HepG2 (cell line): Measurements from ENCODE around the gene NFASC. TPM values are rescaled to one million over a fixed set of nuclear protein-coding genes. Genes with fewer than 3 reads are reported as not detected.

Experiments used
- ATAC-seq: fragments of 200-7000 bp; cut with Tn5 transposase; 3 replicates; pipeline ENCODE4 v1.9.1; 2020; ENCODE audit warnings: mild to moderate bottlenecking, moderate library complexity
- BruUV-seq: library from RNA; stranded (reverse); fragments of 400-500 nt; replicated peaks from 2 replicates; lab custom pipeline; 2021; lab: Mats Ljungman, UMichigan
- CTCF ChIA-PET: fragments of 300-600 bp; formaldehyde crosslinking; extraction: SDS; loops from one replicate; lab custom pipeline; 2021; ENCODE audit warnings: low total read pairs, inconsistent platforms, low intra/inter-chr PET ratio; lab: Yijun Ruan, JAX
- POLR2A ChIA-PET: fragments of 350-600 bp; sonication (Branson Sonifier 250); formaldehyde crosslinking; loops from one replicate; lab custom pipeline; 2020; ENCODE audit warnings: antibody characterized with exemption, inconsistent platforms; lab: Yijun Ruan, JAX
- DNase-seq: peaks from one replicate; pipeline ENCODE4 v3.0.0-alpha.2; 2015; ENCODE audit warnings: low spot score
- FAIRE-seq: peaks from 3 replicates; lab custom pipeline; 2011; peaks lifted over from hg19 to GRCh38; lab: Jason Lieb, UNC
- H2AFZ ChIP-seq: one replicate; pipeline ENCODE4 v1.6.1; 2011; ENCODE audit warnings: low read length, inconsistent platforms
- H3K27ac ChIP-seq: fragments of 300-600 bp; 3 replicates; pipeline ENCODE4 v1.8.0; 2011; ENCODE audit warnings: mixed run types, mild to moderate bottlenecking, mixed read lengths, low read length, inconsistent platforms; ENCODE audit not compliant: insufficient read depth; ENCODE audit errors: extremely low read length
- H3K27me3 ChIP-seq, 2 experiments: fragments of 200-600 bp in 1 of 2; 2 replicates in 1 of 2; 3 replicates in 1 of 2; pipeline versions ENCODE4 v1.6.0 to v1.8.0; 2011; ENCODE audit warnings: low read length in 2 of 2, mild to moderate bottlenecking in 2 of 2, moderate library complexity in 2 of 2, inconsistent platforms in 1 of 2; ENCODE audit not compliant: insufficient read depth in 2 of 2, control insufficient read depth in 1 of 2
- H3K36me3 ChIP-seq, 2 experiments: fragments of 200-600 bp in 1 of 2; replicated peaks in 1 of 2; 2 replicates in 1 of 2; 3 replicates in 1 of 2; pipeline versions ENCODE4 v1.5.1 to v1.8.0; 2011; ENCODE audit warnings: low read length in 2 of 2, inconsistent platforms in 1 of 2; ENCODE audit not compliant: insufficient read depth in 2 of 2, control insufficient read depth in 1 of 2
- H3K4me1 ChIP-seq: 2 replicates; pipeline ENCODE4 v1.5.1; 2012; ENCODE audit warnings: low read length, inconsistent platforms; ENCODE audit not compliant: insufficient read depth
- H3K4me2 ChIP-seq: 2 replicates; pipeline ENCODE4 v1.6.0; 2011; ENCODE audit warnings: low read depth, low read length, inconsistent platforms
- H3K4me3 ChIP-seq, 3 experiments: fragments of 200-600 bp in 1 of 3; sonication (generic), shearing (Covaris generic) in 1 of 3; replicated peaks in 1 of 3; 2 replicates each; pipeline ENCODE4 v1.5.1; 2011 to 2016; ENCODE audit warnings: low read length in 3 of 3, inconsistent platforms in 2 of 3, low read depth in 2 of 3, mild to moderate bottlenecking in 2 of 3, control low read depth in 1 of 3, mixed read lengths in 1 of 3; ENCODE audit not compliant: insufficient read depth in 1 of 3
- H3K79me2 ChIP-seq: one replicate; pipeline ENCODE4 v1.6.1; 2011; ENCODE audit warnings: low read length, inconsistent platforms; ENCODE audit not compliant: insufficient read depth
- H3K9ac ChIP-seq: 2 replicates; pipeline ENCODE4 v1.6.0; 2011; ENCODE audit warnings: mild to moderate bottlenecking, low read depth, low read length, inconsistent platforms; ENCODE audit not compliant: insufficient read depth
- H3K9me3 ChIP-seq: 2 replicates; pipeline ENCODE4 v1.5.1; 2012; ENCODE audit warnings: mild to moderate bottlenecking, low read length
- H4K20me1 ChIP-seq: 2 replicates; pipeline ENCODE4 v1.6.0; 2011; ENCODE audit warnings: inconsistent platforms, mild to moderate bottlenecking, low read length, moderate library complexity; ENCODE audit not compliant: insufficient read depth
- BRD4 ChIP-seq: sonication (generic); formaldehyde crosslinking; IDR thresholded peaks from 2 replicates; pipeline ENCODE4 v1.4.0; 2020; ENCODE audit warnings: missing genetic modification reagents
- KDM5A ChIP-seq: fragments of 200-600 bp; sonication (generic); IDR thresholded peaks from 2 replicates; pipeline ENCODE4 v1.7.0; 2018; ENCODE audit warnings: antibody characterized with exemption, mild to moderate bottlenecking, low read length, borderline replicate concordance
- MXI1 ChIP-seq: IDR thresholded peaks from 3 replicates; pipeline ENCODE4 v1.6.1; 2012; ENCODE audit warnings: low read depth, low read length, inconsistent platforms, borderline replicate concordance
- NPAS2 ChIP-seq: sonication (generic); formaldehyde crosslinking; IDR thresholded peaks from 2 replicates; pipeline ENCODE4 v1.8.0; 2022; ENCODE audit warnings: mild to moderate bottlenecking, missing genetic modification reagents, borderline replicate concordance
- RBM22 ChIP-seq: fragments of 200-400 bp; formaldehyde crosslinking; optimal IDR thresholded peaks from 2 replicates; pipeline ENCODE3; 2017; ENCODE audit warnings: mild to moderate bottlenecking, low read length, moderate library complexity
- SMARCE1 ChIP-seq: fragments of 450-650 bp; IDR thresholded peaks from 2 replicates; pipeline ENCODE4 v1.6.1; 2017; ENCODE audit warnings: borderline replicate concordance
- SP2 ChIP-seq: sonication (generic); formaldehyde crosslinking; IDR thresholded peaks from 2 replicates; pipeline ENCODE4 v1.5.1; 2020; ENCODE audit warnings: mild to moderate bottlenecking, missing genetic modification reagents
- ZNF619 ChIP-seq: sonication (generic); formaldehyde crosslinking; IDR thresholded peaks from 2 replicates; pipeline ENCODE4 v1.4.0; 2020; ENCODE audit warnings: mild to moderate bottlenecking, missing genetic modification reagents
- ZSCAN31 ChIP-seq: sonication (generic); formaldehyde crosslinking; IDR thresholded peaks from 2 replicates; pipeline ENCODE4 v1.5.0; 2020; ENCODE audit warnings: low read depth, mild to moderate bottlenecking, missing genetic modification reagents
- WGBS: methylation state at CpG from one replicate; pipeline ENCODE4 v1.1.6; 2017; ENCODE audit warnings: low lambda C conversion rate; 5-methylcytosine and 5-hydroxymethylcytosine counted together
- in situ Hi-C: cut with HindIII; loops from 2 replicates; pipeline ENCODE4 v1.10.0; 2017; ENCODE audit warnings: low pct_unique_long_range_greater_than_20kb; ENCODE audit not compliant: extremely low pct_ligation_motif_present
- intact Hi-C: fragments of 100-400 bp; cut with micrococcal nuclease; formaldehyde crosslinking; loops from one replicate; pipeline ENCODE4 v1.10.0; 2022; ENCODE audit not compliant: unreplicated experiment
- polyA plus RNA-seq, 8 experiments: library from polyadenylated mRNA; depleted of rRNA in 3 of 8; stranded (reverse) in 7 of 8; unstranded in 1 of 8; fragments of >200 nt; fragmentation: Illumina TruSeq in 4 of 8; extraction: Trizol in 4 of 8; gene quantifications; 2 replicates each; pipeline versions ENCODE4 v1.2.1 to v1.2.3, GENCODE V29; 2011 to 2016; ENCODE audit warnings: low read depth in 4 of 8, missing spikeins in 1 of 8, mixed read lengths in 1 of 8; ENCODE audit not compliant: insufficient read depth in 1 of 8
- total RNA-seq, 5 experiments: library from RNA; depleted of rRNA; stranded (reverse); fragments of >200 nt; fragmentation: Illumina TruSeq; extraction: Trizol; gene quantifications; 2 replicates each; pipeline ENCODE4 v1.2.3, GENCODE V29; 2016; ENCODE audit warnings: low read depth in 1 of 5
- TF ChIP-seq, protein P1 (sequence below): sonication (generic); formaldehyde crosslinking; IDR thresholded peaks from 2 replicates; pipeline ENCODE4 v1.4.0; 2020; ENCODE audit warnings: missing genetic modification reagents
- TF ChIP-seq, protein P2 (sequence below): sonication (generic); formaldehyde crosslinking; IDR thresholded peaks from 2 replicates; pipeline ENCODE4 v1.9.0; 2022; ENCODE audit warnings: low read depth, missing genetic modification reagents
- TF ChIP-seq, protein P3 (sequence below): sonication (generic); formaldehyde crosslinking; IDR thresholded peaks from 2 replicates; pipeline ENCODE4 v1.4.0; 2020; ENCODE audit warnings: missing genetic modification reagents, low read depth, mild to moderate bottlenecking, borderline replicate concordance
- TF ChIP-seq, protein P4 (sequence below): sonication (generic); formaldehyde crosslinking; IDR thresholded peaks from 2 replicates; pipeline ENCODE4 v1.4.0; 2020; ENCODE audit warnings: missing genetic modification reagents, mild to moderate bottlenecking, borderline replicate concordance

Gene NFASC
- total and polyA plus RNA-seq, 2 of the 13 experiments (the other 11 are each of a cell fraction or from before 2014, with no cell fraction given) = not detected

DNA sequence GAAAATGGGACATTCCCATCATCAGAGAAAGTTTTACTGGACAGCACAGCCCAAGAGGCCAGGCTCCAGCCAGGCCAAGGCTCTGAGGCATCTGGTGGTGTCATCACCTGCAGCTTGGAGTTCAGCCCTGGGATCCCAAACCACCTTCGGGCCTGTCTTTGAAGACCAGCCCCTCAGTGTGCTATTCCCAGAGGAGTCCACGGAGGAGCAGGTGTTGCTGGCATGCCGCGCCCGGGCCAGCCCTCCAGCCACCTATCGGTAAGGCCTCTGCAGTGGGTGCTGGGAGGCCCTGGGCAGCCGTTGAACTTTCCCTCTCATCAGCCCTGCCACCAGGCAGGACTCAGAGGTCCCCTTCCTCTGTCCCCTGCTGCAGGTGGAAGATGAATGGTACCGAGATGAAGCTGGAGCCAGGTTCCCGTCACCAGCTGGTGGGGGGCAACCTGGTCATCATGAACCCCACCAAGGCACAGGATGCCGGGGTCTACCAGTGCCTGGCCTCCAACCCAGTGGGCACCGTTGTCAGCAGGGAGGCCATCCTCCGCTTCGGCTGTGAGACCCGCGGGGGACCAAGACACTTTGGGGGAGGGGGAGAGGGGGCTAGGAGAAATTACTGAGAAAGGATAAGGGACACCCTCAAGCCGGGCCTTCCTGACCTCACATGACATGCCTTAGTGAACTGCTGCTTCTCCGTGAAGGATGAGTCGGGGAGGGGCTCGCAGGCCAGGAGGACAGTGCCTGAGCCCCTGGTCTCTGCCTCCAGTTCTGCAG, 187.3 kb downstream of the NFASC start (continued):
- TF ChIP-seq, protein P1, sequence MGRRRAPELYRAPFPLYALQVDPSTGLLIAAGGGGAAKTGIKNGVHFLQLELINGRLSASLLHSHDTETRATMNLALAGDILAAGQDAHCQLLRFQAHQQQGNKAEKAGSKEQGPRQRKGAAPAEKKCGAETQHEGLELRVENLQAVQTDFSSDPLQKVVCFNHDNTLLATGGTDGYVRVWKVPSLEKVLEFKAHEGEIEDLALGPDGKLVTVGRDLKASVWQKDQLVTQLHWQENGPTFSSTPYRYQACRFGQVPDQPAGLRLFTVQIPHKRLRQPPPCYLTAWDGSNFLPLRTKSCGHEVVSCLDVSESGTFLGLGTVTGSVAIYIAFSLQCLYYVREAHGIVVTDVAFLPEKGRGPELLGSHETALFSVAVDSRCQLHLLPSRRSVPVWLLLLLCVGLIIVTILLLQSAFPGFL (CRISPR knock-in tag) = no peak
- TF ChIP-seq ZNF619 (no peak), RBM22 (no peak), BRD4 (no peak), ZSCAN31 (no peak)
- TF ChIP-seq, protein P2, sequence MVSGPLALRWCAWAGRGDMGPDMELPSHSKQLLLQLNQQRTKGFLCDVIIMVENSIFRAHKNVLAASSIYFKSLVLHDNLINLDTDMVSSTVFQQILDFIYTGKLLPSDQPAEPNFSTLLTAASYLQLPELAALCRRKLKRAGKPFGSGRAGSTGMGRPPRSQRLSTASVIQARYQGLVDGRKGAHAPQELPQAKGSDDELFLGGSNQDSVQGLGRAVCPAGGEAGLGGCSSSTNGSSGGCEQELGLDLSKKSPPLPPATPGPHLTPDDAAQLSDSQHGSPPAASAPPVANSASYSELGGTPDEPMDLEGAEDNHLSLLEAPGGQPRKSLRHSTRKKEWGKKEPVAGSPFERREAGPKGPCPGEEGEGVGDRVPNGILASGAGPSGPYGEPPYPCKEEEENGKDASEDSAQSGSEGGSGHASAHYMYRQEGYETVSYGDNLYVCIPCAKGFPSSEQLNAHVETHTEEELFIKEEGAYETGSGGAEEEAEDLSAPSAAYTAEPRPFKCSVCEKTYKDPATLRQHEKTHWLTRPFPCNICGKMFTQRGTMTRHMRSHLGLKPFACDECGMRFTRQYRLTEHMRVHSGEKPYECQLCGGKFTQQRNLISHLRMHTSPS (CRISPR knock-in tag) = no peak
- TF ChIP-seq, protein P3, sequence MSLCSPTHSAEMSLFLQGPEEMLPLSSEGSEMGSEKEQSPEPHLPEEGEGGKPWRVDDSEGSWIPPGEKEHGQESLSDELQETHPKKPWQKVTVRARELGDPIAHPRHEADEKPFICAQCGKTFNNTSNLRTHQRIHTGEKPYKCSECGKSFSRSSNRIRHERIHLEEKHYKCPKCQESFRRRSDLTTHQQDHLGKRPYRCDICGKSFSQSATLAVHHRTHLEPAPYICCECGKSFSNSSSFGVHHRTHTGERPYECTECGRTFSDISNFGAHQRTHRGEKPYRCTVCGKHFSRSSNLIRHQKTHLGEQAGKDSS (CRISPR knock-in tag) = no peak
- TF ChIP-seq, all 625 proteins: peak for 0

DNA sequence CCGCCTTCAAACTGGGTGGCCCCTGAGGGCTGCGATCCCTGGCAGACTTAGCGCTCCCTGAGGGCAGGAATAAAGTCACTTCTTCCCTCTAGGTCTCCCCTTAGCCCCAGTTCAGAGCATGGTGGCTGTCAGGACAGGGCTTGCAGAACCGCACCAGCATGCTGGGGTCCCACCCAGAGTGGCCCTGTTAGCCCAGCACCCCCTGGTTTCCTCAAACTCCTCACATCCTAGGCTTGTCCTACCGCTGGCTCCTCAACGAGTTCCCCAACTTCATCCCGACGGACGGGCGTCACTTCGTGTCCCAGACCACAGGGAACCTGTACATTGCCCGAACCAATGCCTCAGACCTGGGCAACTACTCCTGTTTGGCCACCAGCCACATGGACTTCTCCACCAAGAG, 188.2 kb downstream of the NFASC start:
- no peak for FAIRE-seq
- TF ChIP-seq MXI1 (no peak), KDM5A (no peak), NPAS2 (CRISPR knock-in tag) (no peak), SP2 (no peak), SMARCE1 (no peak)
- TF ChIP-seq, protein P4, sequence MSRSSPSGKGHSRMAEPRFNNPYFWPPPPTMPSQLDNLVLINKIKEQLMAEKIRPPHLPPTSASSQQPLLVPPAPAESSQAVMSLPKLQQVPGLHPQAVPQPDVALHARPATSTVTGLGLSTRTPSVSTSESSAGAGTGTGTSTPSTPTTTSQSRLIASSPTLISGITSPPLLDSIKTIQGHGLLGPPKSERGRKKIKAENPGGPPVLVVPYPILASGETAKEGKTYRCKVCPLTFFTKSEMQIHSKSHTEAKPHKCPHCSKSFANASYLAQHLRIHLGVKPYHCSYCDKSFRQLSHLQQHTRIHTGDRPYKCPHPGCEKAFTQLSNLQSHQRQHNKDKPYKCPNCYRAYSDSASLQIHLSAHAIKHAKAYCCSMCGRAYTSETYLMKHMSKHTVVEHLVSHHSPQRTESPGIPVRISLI (CRISPR knock-in tag) = no peak

More for the DNA sequence above, 188.2 kb downstream of the NFASC start:
- BruUV-seq = no TSS peak
- no peak for ATAC-seq
- POLR2A ChIA-PET = no interaction called here
- H3K79me2 ChIP-seq = no peaks in the 10 kb centered on the region
- intact Hi-C loops (no loop called here), in situ Hi-C loops (no loop called here)
- no peaks in the 10 kb centered on the region for H4K20me1 ChIP-seq
- CTCF ChIA-PET = interaction anchor here (0.7 kb wide), 1 partner anchor 70 kb away, joined by 3 read pairs; no protein-coding TSS in a partner anchor
- H3K9me3 ChIP-seq = no peaks in the 10 kb centered on the region
- WGBS = 45% methylated on average over 11 of the region's 12 CpGs
- no peak overlapping the region for H3K9ac ChIP-seq
- no peak overlapping the region for H3K4me2 ChIP-seq
- H2AFZ ChIP-seq = no peak overlapping the region
- no peaks in the 10 kb centered on the region for H3K4me1 ChIP-seq
- H3K36me3 ChIP-seq = no peaks in the 10 kb centered on the region
- H3K4me3 ChIP-seq = no peak overlapping the region
- DNase-seq = no peak
- no peak overlapping the region for H3K27ac ChIP-seq
- H3K27me3 ChIP-seq = peaks cover 3 to 48% of the 10 kb centered on the region in 2 experiments; a peak in 3 of 5 replicates
